MM.1S (cell line): Measurements from ENCODE around the gene NR1I3.

ENCODE experiments used
- CTCF ChIP-seq: fragments of 300-600 bp; sonication (generic); IDR thresholded peaks from 2 replicates; pipeline ENCODE4 v1.5.1; 2016; ENCODE audit warnings: antibody characterized with exemption, low read length, mixed read lengths
- EZH2 ChIP-seq: fragments of 300-600 bp; sonication (generic); optimal IDR thresholded peaks from 2 replicates; pipeline ENCODE3; 2017; ENCODE audit warnings: low read depth, mild to moderate bottlenecking, antibody characterized with exemption, low read length, mixed read lengths
- EZH2phosphoT487 ChIP-seq: fragments of 300-600 bp; sonication (generic); IDR thresholded peaks from 2 replicates; pipeline ENCODE4 v1.6.1; 2018; ENCODE audit warnings: antibody characterized with exemption, low read length

- TF ChIP-seq CTCF (no peak), EZH2 (no peak), EZH2phosphoT487 (no peak)
These were observed 12.8 kb upstream of the NR1I3 start for GRCh38 chr1:161250829-161251228.
